ENCODE data around the gene COL20A1. TPM values are rescaled to one million over a fixed set of nuclear protein-coding genes. Genes with fewer than 3 reads are reported as not detected.

Gene COL20A1
- total and polyA plus RNA-seq, 2 donors (not counting 1 experiment from before 2014, with no cell fraction given), result not detected

- peak in 1 of 2 donors; percentile 44 for DNase-seq (ENCODE audit: low read depth in 2 of 2)
- H2AFZ ChIP-seq (ENCODE audit: low read length), result no peak overlapping the region
- H3K79me2 ChIP-seq (ENCODE audit: control insufficient read depth, insufficient read depth, low read length), result no peaks in the 10 kb centered on the region
- no peaks in the 10 kb centered on the region for H3K9me3 ChIP-seq (ENCODE audit: control insufficient read depth, insufficient read depth, low read depth, low read length)
- no peaks in the 10 kb centered on the region for H4K20me1 ChIP-seq (ENCODE audit: control insufficient read depth, extremely low read depth, insufficient read depth, low read length)
- no peak overlapping the region for H3K9ac ChIP-seq (ENCODE audit: insufficient read depth, low read length)
- no peak overlapping the region for H3K27ac ChIP-seq (ENCODE audit: insufficient read depth, low read length)
- no peak for TF ChIP-seq EZH2 (IDR thresholded peaks at IDR 0.05; ENCODE audit: low read length, missing control alignments)
- TF ChIP-seq, protein P1, sequence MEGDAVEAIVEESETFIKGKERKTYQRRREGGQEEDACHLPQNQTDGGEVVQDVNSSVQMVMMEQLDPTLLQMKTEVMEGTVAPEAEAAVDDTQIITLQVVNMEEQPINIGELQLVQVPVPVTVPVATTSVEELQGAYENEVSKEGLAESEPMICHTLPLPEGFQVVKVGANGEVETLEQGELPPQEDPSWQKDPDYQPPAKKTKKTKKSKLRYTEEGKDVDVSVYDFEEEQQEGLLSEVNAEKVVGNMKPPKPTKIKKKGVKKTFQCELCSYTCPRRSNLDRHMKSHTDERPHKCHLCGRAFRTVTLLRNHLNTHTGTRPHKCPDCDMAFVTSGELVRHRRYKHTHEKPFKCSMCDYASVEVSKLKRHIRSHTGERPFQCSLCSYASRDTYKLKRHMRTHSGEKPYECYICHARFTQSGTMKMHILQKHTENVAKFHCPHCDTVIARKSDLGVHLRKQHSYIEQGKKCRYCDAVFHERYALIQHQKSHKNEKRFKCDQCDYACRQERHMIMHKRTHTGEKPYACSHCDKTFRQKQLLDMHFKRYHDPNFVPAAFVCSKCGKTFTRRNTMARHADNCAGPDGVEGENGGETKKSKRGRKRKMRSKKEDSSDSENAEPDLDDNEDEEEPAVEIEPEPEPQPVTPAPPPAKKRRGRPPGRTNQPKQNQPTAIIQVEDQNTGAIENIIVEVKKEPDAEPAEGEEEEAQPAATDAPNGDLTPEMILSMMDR (conservative IDR thresholded peaks at IDR 0.05 in 1 of 2, IDR thresholded peaks at IDR 0.05 in 1 of 2; ENCODE audit: low read depth in 1 of 2, low read length in 2 of 2), result no peak
- no peaks in the 10 kb centered on the region for H3K4me1 ChIP-seq (ENCODE audit: control insufficient read depth, extremely low read depth, insufficient read depth, low read length)
- no peak overlapping the region for H3K4me3 ChIP-seq (replicated peaks in 1 of 4; ENCODE audit: control extremely low read depth in 1 of 4, insufficient read depth in 1 of 4, low read depth in 3 of 4, low read length in 4 of 4)
- H3K36me3 ChIP-seq (ENCODE audit: control insufficient read depth, insufficient read depth, low read length), result no peaks in the 10 kb centered on the region
- peaks cover 30% of the 10 kb centered on the region for H3K27me3 ChIP-seq (ENCODE audit: control insufficient read depth, insufficient read depth, low read length)
- H3K4me2 ChIP-seq (ENCODE audit: extremely low read depth, insufficient read depth, low read length), result no peak overlapping the region
Observed at GRCh38 chr20:63264519-63264918, 28.5 kb upstream of the COL20A1 start.

- no peaks in the 10 kb centered on the region for H4K20me1 ChIP-seq (ENCODE audit: control insufficient read depth, extremely low read depth, insufficient read depth, low read length)
- TF ChIP-seq, protein P1 (conservative IDR thresholded peaks at IDR 0.05 in 1 of 2, IDR thresholded peaks at IDR 0.05 in 1 of 2; ENCODE audit: low read depth in 1 of 2, low read length in 2 of 2), result no peak
- no peak for TF ChIP-seq EZH2 (IDR thresholded peaks at IDR 0.05; ENCODE audit: low read length, missing control alignments)
- no peaks in the 10 kb centered on the region for H3K4me1 ChIP-seq (ENCODE audit: control insufficient read depth, extremely low read depth, insufficient read depth, low read length)
- no peak overlapping the region for H3K9ac ChIP-seq (ENCODE audit: insufficient read depth, low read length)
- no peak overlapping the region for H3K4me3 ChIP-seq (replicated peaks in 1 of 4; ENCODE audit: control extremely low read depth in 1 of 4, insufficient read depth in 1 of 4, low read depth in 3 of 4, low read length in 4 of 4)
- H2AFZ ChIP-seq (ENCODE audit: low read length), result no peak overlapping the region
- no peak overlapping the region for H3K4me2 ChIP-seq (ENCODE audit: extremely low read depth, insufficient read depth, low read length)
- H3K36me3 ChIP-seq (ENCODE audit: control insufficient read depth, insufficient read depth, low read length), result no peaks in the 10 kb centered on the region
- no peak overlapping the region for H3K27ac ChIP-seq (ENCODE audit: insufficient read depth, low read length)
- DNase-seq (ENCODE audit: low read depth in 2 of 2), result peak; percentile 11 to 64
- H3K27me3 ChIP-seq (ENCODE audit: control insufficient read depth, insufficient read depth, low read length), result peaks cover 19% of the 10 kb centered on the region
- no peaks in the 10 kb centered on the region for H3K79me2 ChIP-seq (ENCODE audit: control insufficient read depth, insufficient read depth, low read length)
- no peaks in the 10 kb centered on the region for H3K9me3 ChIP-seq (ENCODE audit: control insufficient read depth, insufficient read depth, low read depth, low read length)
Observed at GRCh38 chr20:63265891-63266515, 27.0 kb upstream of the COL20A1 start.

- Histone ChIP-seq H3K79me2 (ENCODE audit: control insufficient read depth, insufficient read depth, low read length) (peaks cover 1% of the 10 kb centered on the region), H3K36me3 (ENCODE audit: control insufficient read depth, insufficient read depth, low read length) (no peaks in the 10 kb centered on the region), H4K20me1 (ENCODE audit: control insufficient read depth, extremely low read depth, insufficient read depth, low read length) (no peaks in the 10 kb centered on the region), H3K4me1 (ENCODE audit: control insufficient read depth, extremely low read depth, insufficient read depth, low read length) (no peaks in the 10 kb centered on the region), H3K4me3 (replicated peaks in 1 of 4; ENCODE audit: control extremely low read depth in 1 of 4, insufficient read depth in 1 of 4, low read depth in 3 of 4, low read length in 4 of 4) (no peak overlapping the region), H3K9me3 (ENCODE audit: control insufficient read depth, insufficient read depth, low read depth, low read length) (no peaks in the 10 kb centered on the region), H3K27ac (ENCODE audit: insufficient read depth, low read length) (no peak overlapping the region), H3K27me3 (ENCODE audit: control insufficient read depth, insufficient read depth, low read length) (peaks cover 14% of the 10 kb centered on the region), H3K9ac (ENCODE audit: insufficient read depth, low read length) (no peak overlapping the region), H3K4me2 (ENCODE audit: extremely low read depth, insufficient read depth, low read length) (no peak overlapping the region), H2AFZ (ENCODE audit: low read length) (no peak overlapping the region)
- TF ChIP-seq, protein P1 (conservative IDR thresholded peaks at IDR 0.05 in 1 of 2, IDR thresholded peaks at IDR 0.05 in 1 of 2; ENCODE audit: low read depth in 1 of 2, low read length in 2 of 2), result no peak
- TF ChIP-seq EZH2 (IDR thresholded peaks at IDR 0.05; ENCODE audit: low read length, missing control alignments), result no peak
- no peak for DNase-seq (ENCODE audit: low read depth in 2 of 2)
Observed at GRCh38 chr20:63267691-63268090, 25.3 kb upstream of the COL20A1 start.

Measured in fibroblast of lung (primary cell).